Mesothelial cell of epicardium (in vitro differentiated cells): ENCODE results near the gene MICAL2. TPM values are rescaled to one million over a fixed set of nuclear protein-coding genes. Genes with fewer than 3 reads are reported as not detected.

Experiments
- DNase-seq, 2 experiments: peaks; one replicate each; pipeline ENCODE4 v3.0.0; 2021; ENCODE audit warnings: low spot score in 2 of 2; ENCODE audit not compliant: unreplicated experiment in 2 of 2
- H3K27ac Mint-ChIP-seq: 2 replicates; pipeline ENCODE4 v1.8.0; 2021; ENCODE audit warnings: mixed read lengths
- H3K27me3 Mint-ChIP-seq: 2 replicates; pipeline ENCODE4 v1.8.0; 2021; ENCODE audit warnings: low read depth, mixed read lengths
- H3K36me3 Mint-ChIP-seq: 2 replicates; pipeline ENCODE4 v1.8.0; 2021; ENCODE audit warnings: mixed read lengths
- H3K4me1 Mint-ChIP-seq: 2 replicates; pipeline ENCODE4 v1.8.0; 2021; ENCODE audit warnings: mixed read lengths
- H3K4me3 Mint-ChIP-seq: 2 replicates; pipeline ENCODE4 v1.8.0; 2021; ENCODE audit warnings: mild to moderate bottlenecking, moderate library complexity, mixed read lengths
- H3K9me3 Mint-ChIP-seq: 2 replicates; pipeline ENCODE4 v1.8.0; 2021; ENCODE audit warnings: mixed read lengths
- CTCF ChIP-seq: fragments of 200-600 bp; sonication (generic); IDR thresholded peaks from one replicate; pipeline ENCODE4 v1.5.0; 2021; ENCODE audit warnings: antibody characterized with exemption; ENCODE audit not compliant: unreplicated experiment
- total RNA-seq: library from RNA; stranded (reverse); gene quantifications from 3 replicates; pipeline ENCODE4 v1.2.1, GENCODE V29; 2021

MICAL2 gene
- total RNA-seq, 1 donor from 2014 or later = 15.0 TPM

DNA sequence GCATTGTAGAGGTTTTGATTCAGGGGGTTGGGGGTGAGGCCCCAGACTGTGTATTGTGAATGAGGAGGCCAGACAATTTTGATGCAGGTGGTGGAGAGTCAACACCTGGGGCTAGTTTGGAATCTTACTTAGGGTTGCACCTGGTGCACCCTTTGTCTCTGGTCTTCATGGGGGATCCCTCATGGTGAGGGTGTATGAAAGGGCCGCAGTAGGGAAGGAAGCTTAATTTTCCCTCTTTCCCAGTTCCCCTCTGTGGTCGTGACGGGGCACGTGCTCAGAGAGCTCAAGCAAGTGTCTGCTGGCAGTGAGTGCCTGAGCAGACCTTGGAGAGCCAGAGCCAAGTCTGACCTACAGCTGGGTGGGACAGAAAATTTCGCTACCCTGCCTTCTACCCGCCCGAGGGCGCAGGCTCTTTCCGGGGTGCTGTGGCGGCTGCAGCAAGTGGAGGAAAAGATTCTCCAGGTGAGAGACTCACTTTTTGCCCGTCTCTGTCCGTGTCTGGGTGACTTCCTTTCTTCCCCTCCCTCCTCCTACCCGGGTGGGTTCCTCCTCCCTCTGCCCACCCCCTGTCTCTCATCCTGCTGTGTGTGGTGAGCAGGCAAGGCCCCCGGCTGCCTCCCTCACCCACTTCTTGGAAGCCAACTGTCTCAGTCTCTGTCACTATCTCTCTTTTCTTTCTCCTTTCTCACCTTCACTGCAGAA, 131.7 kb downstream of the MICAL2 start:
- H3K4me1 Mint-ChIP-seq = peaks cover 5% of the 10 kb centered on the region
- no peak for DNase-seq
- no peaks in the 10 kb centered on the region for H3K9me3 Mint-ChIP-seq
- no peak overlapping the region for H3K27ac Mint-ChIP-seq
- H3K27me3 Mint-ChIP-seq = no peaks in the 10 kb centered on the region
- no peaks in the 10 kb centered on the region for H3K36me3 Mint-ChIP-seq
- H3K4me3 Mint-ChIP-seq = no peak overlapping the region
- TF ChIP-seq CTCF = no peak

DNA sequence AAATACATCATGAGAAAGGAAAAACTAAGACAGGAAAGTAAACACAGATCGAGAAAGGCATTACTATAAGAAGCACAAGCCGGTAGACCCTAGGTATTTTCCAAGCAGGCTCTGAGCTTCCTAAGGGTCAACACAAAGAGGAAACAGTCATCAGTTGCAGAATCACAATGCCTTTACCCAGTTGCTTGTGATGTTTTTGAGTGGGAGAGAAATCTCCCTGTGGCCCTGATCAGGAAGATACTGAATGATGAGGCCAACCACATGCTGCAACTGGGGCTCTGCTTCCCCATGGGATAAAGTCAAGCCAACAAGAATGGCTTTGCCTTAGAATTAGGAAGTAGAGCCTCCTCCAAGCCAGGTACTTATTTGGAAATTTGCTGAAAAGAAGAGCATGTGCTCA, 132.6 kb downstream of the MICAL2 start:
- TF ChIP-seq CTCF = no peak
- H3K27me3 Mint-ChIP-seq = no peaks in the 10 kb centered on the region
- H3K9me3 Mint-ChIP-seq = no peaks in the 10 kb centered on the region
- no peak overlapping the region for H3K27ac Mint-ChIP-seq
- no peak for DNase-seq
- H3K4me3 Mint-ChIP-seq = no peak overlapping the region
- H3K4me1 Mint-ChIP-seq = peaks cover 6% of the 10 kb centered on the region
- H3K36me3 Mint-ChIP-seq = no peaks in the 10 kb centered on the region

- H3K4me3 Mint-ChIP-seq = no peak overlapping the region
- TF ChIP-seq CTCF = no peak
- no peaks in the 10 kb centered on the region for H3K27me3 Mint-ChIP-seq
- H3K4me1 Mint-ChIP-seq = peaks cover 12% of the 10 kb centered on the region
- H3K27ac Mint-ChIP-seq = no peak overlapping the region
- no peaks in the 10 kb centered on the region for H3K9me3 Mint-ChIP-seq
- H3K36me3 Mint-ChIP-seq = no peaks in the 10 kb centered on the region
- no peak for DNase-seq
These were observed 133.1 kb downstream of the MICAL2 start for GRCh38 chr11:12243486-12243885.

GRCh38 chr11:12243911-12244550, 133.6 kb downstream of the MICAL2 start:
- Mint-ChIP-seq H3K9me3 (no peaks in the 10 kb centered on the region), H3K27ac (no peak overlapping the region), H3K4me1 (peaks cover 17% of the 10 kb centered on the region), H3K36me3 (no peaks in the 10 kb centered on the region), H3K27me3 (no peaks in the 10 kb centered on the region), H3K4me3 (no peak overlapping the region)
- no peak for TF ChIP-seq CTCF
- no peak for DNase-seq

DNA sequence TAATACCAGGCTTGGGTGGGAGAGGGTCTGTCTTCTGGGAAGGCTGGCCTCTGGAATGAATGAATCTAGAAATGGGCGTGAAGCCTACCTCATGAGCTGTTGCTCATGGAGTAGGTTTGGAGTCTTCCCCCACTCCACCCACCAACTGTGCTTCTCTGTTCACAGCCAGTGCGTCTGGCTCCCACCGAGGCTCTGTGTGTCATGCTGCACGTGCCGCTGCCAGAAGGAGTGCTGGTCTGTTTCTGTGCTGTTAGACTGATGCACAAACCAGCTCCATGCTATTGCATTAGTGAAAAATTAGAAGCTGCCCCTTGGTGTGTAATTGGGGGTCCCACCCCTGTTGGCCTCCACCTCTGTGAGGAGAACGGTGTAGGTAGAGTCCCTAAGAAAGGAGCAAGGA, 134.7 kb downstream of the MICAL2 start:
- no peaks in the 10 kb centered on the region for H3K27me3 Mint-ChIP-seq
- H3K27ac Mint-ChIP-seq = no peak overlapping the region
- no peak for TF ChIP-seq CTCF
- H3K4me1 Mint-ChIP-seq = peaks cover 24% of the 10 kb centered on the region
- DNase-seq = no peak
- H3K36me3 Mint-ChIP-seq = no peaks in the 10 kb centered on the region
- no peak overlapping the region for H3K4me3 Mint-ChIP-seq
- no peaks in the 10 kb centered on the region for H3K9me3 Mint-ChIP-seq
